Loucy (cell line): ENCODE measurements around the gene LTBP1.

Experiments
- CTCF ChIP-seq: fragments of 200-600 bp; sonication (generic); conservative IDR thresholded peaks from 2 replicates; pipeline ENCODE4 v1.5.1; 2014; ENCODE audit warnings: mild to moderate bottlenecking, antibody characterized with exemption, low read length
- EZH2phosphoT487 ChIP-seq: fragments of 200-600 bp; IDR thresholded peaks from 2 replicates; pipeline ENCODE4 v1.6.1; 2018; ENCODE audit warnings: antibody characterized with exemption, mild to moderate bottlenecking, moderate library complexity, borderline replicate concordance

GRCh38 chr2:33131111-33131510 lies 184.4 kb downstream of the LTBP1 start:
- TF ChIP-seq CTCF = no peak
- no peak for TF ChIP-seq EZH2phosphoT487
